Mesenchymal stem cell (in vitro differentiated cells and primary cell): ENCODE data around the gene DHCR24.
A peak's percentile ranks its signal among the peaks of the same experiment; 100 is the strongest.

Experiments
- DNase-seq: peaks from one replicate; pipeline ENCODE4 v3.0.0-alpha.2; 2013
- H2AFZ ChIP-seq: one replicate; pipeline ENCODE4 v1.6.1; 2013; ENCODE audit warnings: low read depth, mild to moderate bottlenecking, control low read depth, inconsistent platforms, low read length, moderate library complexity
- H2AK5ac ChIP-seq: 2 replicates; pipeline ENCODE4 v1.6.1; 2013; ENCODE audit warnings: low read length, moderate library complexity, mild to moderate bottlenecking, inconsistent platforms; ENCODE audit not compliant: severe bottlenecking
- H2BK120ac ChIP-seq: one replicate; pipeline ENCODE4 v1.6.1; 2013; ENCODE audit warnings: low read depth, mild to moderate bottlenecking, inconsistent platforms, low read length, moderate library complexity
- H2BK12ac ChIP-seq, 2 experiments: one replicate each; pipeline ENCODE4 v1.6.1; 2013; ENCODE audit warnings: inconsistent platforms in 2 of 2, low read length in 2 of 2, mild to moderate bottlenecking in 2 of 2, moderate library complexity in 2 of 2, control low read depth in 1 of 2
- H2BK15ac ChIP-seq: one replicate; pipeline ENCODE4 v1.6.1; 2013; ENCODE audit warnings: mild to moderate bottlenecking, low read depth, inconsistent platforms; ENCODE audit not compliant: poor library complexity, severe bottlenecking
- H2BK5ac ChIP-seq: 2 replicates; pipeline ENCODE4 v1.6.1; 2013; ENCODE audit warnings: low read depth, mild to moderate bottlenecking, low read length, control low read depth, inconsistent platforms; ENCODE audit not compliant: poor library complexity, severe bottlenecking
- H3K14ac ChIP-seq, 2 experiments: one replicate each; pipeline ENCODE4 v1.6.1; 2013; ENCODE audit warnings: inconsistent platforms in 2 of 2, low read length in 2 of 2, control low read depth in 1 of 2, mild to moderate bottlenecking in 1 of 2, moderate library complexity in 1 of 2
- H3K18ac ChIP-seq, 2 experiments: one replicate each; pipeline ENCODE4 v1.6.1; 2013; ENCODE audit warnings: inconsistent platforms in 2 of 2, low read length in 2 of 2, control low read depth in 1 of 2, low read depth in 1 of 2, mild to moderate bottlenecking in 1 of 2
- H3K23ac ChIP-seq, 2 experiments: one replicate each; pipeline ENCODE4 v1.6.1; 2013; ENCODE audit warnings: inconsistent platforms in 2 of 2, low read length in 2 of 2, mild to moderate bottlenecking in 2 of 2, moderate library complexity in 2 of 2, control low read depth in 1 of 2
- H3K27ac ChIP-seq: 2 replicates; pipeline ENCODE4 v1.5.1; 2013; ENCODE audit warnings: mild to moderate bottlenecking, moderate library complexity, low read length, control low read depth, inconsistent platforms; ENCODE audit not compliant: poor library complexity, severe bottlenecking
- H3K27me3 ChIP-seq, 2 experiments: 2 replicates each; pipeline versions ENCODE4 v1.6.1 to v1.7.0; 2013; ENCODE audit warnings: low read length in 2 of 2, mild to moderate bottlenecking in 2 of 2, moderate library complexity in 2 of 2, control low read depth in 1 of 2, inconsistent platforms in 1 of 2; ENCODE audit not compliant: control insufficient read depth in 1 of 2, insufficient read depth in 1 of 2
- H3K36me3 ChIP-seq, 2 experiments: 2 replicates each; pipeline versions ENCODE4 v1.6.1 to v1.7.0; 2013; ENCODE audit warnings: low read length in 2 of 2, control low read depth in 1 of 2, inconsistent platforms in 1 of 2, low read depth in 1 of 2, mild to moderate bottlenecking in 1 of 2; ENCODE audit not compliant: insufficient read depth in 2 of 2, control insufficient read depth in 1 of 2
- H3K4ac ChIP-seq, 2 experiments: one replicate each; pipeline ENCODE4 v1.6.1; 2013; ENCODE audit warnings: inconsistent platforms in 2 of 2, low read length in 2 of 2, mild to moderate bottlenecking in 2 of 2, moderate library complexity in 2 of 2, control low read depth in 1 of 2, low read depth in 1 of 2
- H3K4me1 ChIP-seq: 2 replicates; pipeline ENCODE4 v1.6.1; 2013; ENCODE audit warnings: low read depth, low read length, control low read depth; ENCODE audit not compliant: control insufficient read depth, insufficient read depth
- H3K4me2 ChIP-seq: 2 replicates; pipeline ENCODE4 v1.6.1; 2013; ENCODE audit warnings: low read length, mild to moderate bottlenecking, inconsistent platforms; ENCODE audit not compliant: poor library complexity, severe bottlenecking
- H3K4me3 ChIP-seq, 2 experiments: 2 replicates each; pipeline versions ENCODE4 v1.5.1 to v1.7.0; 2013; ENCODE audit warnings: low read length in 2 of 2, mild to moderate bottlenecking in 2 of 2, control low read depth in 1 of 2, low read depth in 1 of 2; ENCODE audit not compliant: insufficient read depth in 1 of 2
- H3K79me1 ChIP-seq: replicated peaks from 2 replicates; pipeline ENCODE4 v1.6.1; 2013; ENCODE audit warnings: mild to moderate bottlenecking, control low read depth, low read length, inconsistent platforms; ENCODE audit not compliant: poor library complexity, severe bottlenecking
- H3K9ac ChIP-seq: 2 replicates; pipeline ENCODE4 v1.7.0; 2013; ENCODE audit warnings: mild to moderate bottlenecking, low read length, moderate library complexity
- H3K9me3 ChIP-seq: 2 replicates; pipeline ENCODE4 v1.7.0; 2013; ENCODE audit warnings: mild to moderate bottlenecking, low read length; ENCODE audit not compliant: control insufficient read depth
- H4K8ac ChIP-seq: one replicate; pipeline ENCODE4 v1.6.1; 2013; ENCODE audit warnings: inconsistent platforms, mild to moderate bottlenecking, low read length, moderate library complexity
- H4K91ac ChIP-seq: one replicate; pipeline ENCODE4 v1.6.1; 2013; ENCODE audit warnings: mild to moderate bottlenecking, low read length, inconsistent platforms
- WGBS: methylation state at CpG from one replicate; pipeline ENCODE4 v1.1.7; 2013; ENCODE audit warnings: mixed read lengths; 5-methylcytosine and 5-hydroxymethylcytosine counted together

The DHCR24 gene

DNA sequence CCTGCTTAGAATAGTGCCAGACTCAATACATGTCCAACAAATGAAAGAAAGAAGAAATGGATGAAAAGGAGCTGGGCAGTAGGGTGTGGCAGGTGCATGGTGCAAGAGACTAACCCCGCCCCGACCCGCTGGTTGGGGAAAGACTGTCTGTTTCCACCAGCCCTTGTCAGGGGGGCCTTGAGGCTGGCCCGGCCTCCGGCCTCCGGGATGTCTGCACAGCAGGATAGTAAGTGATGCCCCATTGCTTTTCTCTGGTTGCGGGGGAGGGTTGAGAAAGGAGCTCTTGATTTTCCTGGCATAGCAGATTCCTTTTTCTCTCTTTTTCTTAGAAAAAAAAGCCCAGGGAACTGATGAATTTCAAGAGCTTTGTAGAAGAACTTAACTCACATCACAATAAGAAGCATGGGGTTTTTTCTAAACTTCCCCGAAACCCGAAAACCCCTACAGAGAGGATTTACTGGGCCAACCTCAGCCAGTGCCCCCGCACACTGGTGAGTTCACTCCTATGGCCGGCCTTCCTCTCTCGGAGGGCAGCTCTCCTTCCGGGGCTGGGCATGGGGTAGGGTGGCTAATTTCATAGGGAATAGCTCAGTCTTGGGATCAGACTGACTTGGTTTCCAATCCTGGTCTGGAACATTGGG is 73.4 kb downstream of the DHCR24 start:
- H2AK5ac ChIP-seq, result peak overlapping the region; percentile 50
- no peaks in the 10 kb centered on the region for H3K9me3 ChIP-seq
- H3K4me3 ChIP-seq, result no peak overlapping the region
- peaks cover 10% of the 10 kb centered on the region for H3K4me1 ChIP-seq
- H3K23ac ChIP-seq, result no peak overlapping the region
- no peaks in the 10 kb centered on the region for H3K79me1 ChIP-seq
- H3K14ac ChIP-seq, result no peak overlapping the region
- WGBS, result 49% methylated on average over 9 of the region's 13 CpGs
- H2AFZ ChIP-seq, result no peak overlapping the region
- no peak overlapping the region for H3K4me2 ChIP-seq
- no peak overlapping the region for H3K9ac ChIP-seq
- no peak overlapping the region for H3K18ac ChIP-seq
- no peak overlapping the region for H4K91ac ChIP-seq
- no peak overlapping the region for H3K27ac ChIP-seq
- no peak overlapping the region for H4K8ac ChIP-seq
- H2BK5ac ChIP-seq, result no peak overlapping the region
- no peak for DNase-seq
- H2BK120ac ChIP-seq, result no peak overlapping the region
- H3K4ac ChIP-seq, result no peak overlapping the region
- H2BK15ac ChIP-seq, result no peak overlapping the region
- H3K36me3 ChIP-seq, result no peaks in the 10 kb centered on the region
- H3K27me3 ChIP-seq, result peaks cover 11 to 24% of the 10 kb centered on the region in 2 experiments
- H2BK12ac ChIP-seq, result no peak overlapping the region

DNA sequence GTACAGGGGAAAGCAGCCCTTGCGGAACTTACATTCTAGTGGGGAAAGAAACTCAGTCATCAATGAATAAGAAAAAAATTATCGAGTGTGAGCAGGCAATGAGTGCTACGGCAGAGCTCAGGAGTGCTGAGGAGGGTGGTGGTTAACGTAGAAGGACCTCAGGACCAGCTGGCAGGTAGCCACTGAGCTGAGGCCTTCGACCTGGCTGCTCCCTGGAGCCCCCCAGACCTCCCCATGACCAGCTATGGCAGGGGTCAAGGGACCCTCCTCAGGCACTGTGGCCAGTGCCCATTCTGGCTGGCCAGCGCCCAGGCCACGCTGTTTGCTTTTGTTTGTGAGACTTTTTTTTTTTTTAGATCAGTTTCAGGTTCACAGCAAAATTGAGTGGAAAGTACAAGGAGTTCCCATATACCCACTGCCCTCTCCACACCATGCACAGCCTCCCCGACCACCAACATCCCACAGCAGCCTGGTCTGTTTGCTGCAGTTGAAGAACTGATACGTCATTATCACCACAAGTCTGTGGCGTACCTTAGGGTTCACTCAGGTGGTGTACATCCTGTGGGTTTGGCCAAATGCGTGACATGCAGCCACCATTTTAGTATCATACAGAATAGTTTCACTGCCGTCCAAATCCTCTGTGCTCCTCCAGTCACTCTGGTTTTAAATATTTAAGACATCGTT is 74.1 kb downstream of the DHCR24 start:
- Histone ChIP-seq H3K36me3 (no peaks in the 10 kb centered on the region), H3K18ac (no peak overlapping the region)
- WGBS, result 77% methylated on average over 11 of the region's 13 CpGs

DNA sequence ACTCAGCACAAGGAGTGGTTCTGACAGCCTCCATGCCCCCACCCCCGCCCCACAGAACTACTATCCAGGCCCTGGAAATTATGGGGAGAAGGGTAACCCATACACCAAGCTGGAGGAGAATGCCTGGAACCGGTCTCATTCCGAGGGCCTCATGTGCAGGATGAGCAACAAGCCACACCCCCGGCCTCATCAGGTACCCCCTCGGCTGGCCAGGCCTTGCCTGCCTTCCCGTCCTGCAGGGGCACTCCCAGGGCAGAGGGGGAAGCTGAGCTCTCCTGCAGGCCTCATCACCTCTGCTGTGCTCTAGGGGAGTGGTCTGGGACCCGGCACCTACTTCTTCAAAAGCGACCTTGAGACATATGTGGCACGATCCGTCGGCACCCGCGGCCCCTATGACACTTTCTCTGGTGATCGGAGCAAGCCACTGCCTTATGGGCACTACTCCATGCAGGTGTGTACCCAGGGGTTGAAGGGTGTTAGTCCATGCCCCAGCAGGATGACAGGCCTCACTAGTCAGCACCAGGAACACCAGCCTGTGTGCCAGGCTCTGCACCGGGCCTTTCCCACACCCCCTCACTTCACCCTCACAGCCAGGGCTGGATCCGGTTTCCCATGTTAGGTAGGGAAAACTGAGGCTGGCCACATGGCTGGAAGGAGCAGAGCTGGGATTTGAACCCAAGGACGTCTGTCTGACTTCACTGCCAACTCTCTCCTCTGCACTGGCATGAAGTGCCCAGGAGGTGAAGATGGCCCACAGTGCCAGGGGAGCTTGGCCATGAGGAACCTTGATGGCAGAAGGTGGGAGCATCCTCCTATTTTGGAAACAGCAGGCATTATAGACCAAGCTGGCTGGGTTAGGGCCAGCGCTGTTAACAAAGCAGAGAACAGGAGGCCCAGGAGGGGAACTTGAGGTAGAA is 75.0 kb downstream of the DHCR24 start:
- Histone ChIP-seq H3K4me2 (no peak overlapping the region), H2BK12ac (no peak overlapping the region), H3K27ac (no peak overlapping the region), H3K23ac (no peak overlapping the region), H2BK15ac (no peak overlapping the region), H2AK5ac (no peak overlapping the region), H4K8ac (no peak overlapping the region), H3K9ac (no peak overlapping the region), H3K4ac (no peak overlapping the region), H3K14ac (no peak overlapping the region), H3K79me1 (no peaks in the 10 kb centered on the region), H2BK5ac (no peak overlapping the region), H3K27me3 (peaks cover 11 to 22% of the 10 kb centered on the region in 2 experiments), H2AFZ (no peak overlapping the region), H3K18ac (no peak overlapping the region), H2BK120ac (no peak overlapping the region), H3K4me1 (peaks cover 12% of the 10 kb centered on the region), H3K9me3 (no peaks in the 10 kb centered on the region), H4K91ac (no peak overlapping the region), H3K4me3 (no peak overlapping the region), H3K36me3 (no peaks in the 10 kb centered on the region)
- no peak for DNase-seq
- WGBS, result 88% methylated on average over 16 of the region's 18 CpGs

More for the DNA sequence above, 74.1 kb downstream of the DHCR24 start:
- DNase-seq, result no peak
- H3K27me3 ChIP-seq, result peaks cover 11 to 24% of the 10 kb centered on the region in 2 experiments
- no peak overlapping the region for H3K23ac ChIP-seq
- H2BK12ac ChIP-seq, result no peak overlapping the region
- no peak overlapping the region for H2AK5ac ChIP-seq
- H3K14ac ChIP-seq, result no peak overlapping the region
- no peak overlapping the region for H2BK5ac ChIP-seq
- H3K9ac ChIP-seq, result no peak overlapping the region
- H2AFZ ChIP-seq, result no peak overlapping the region
- H3K79me1 ChIP-seq, result no peaks in the 10 kb centered on the region
- H3K4me1 ChIP-seq, result peaks cover 10% of the 10 kb centered on the region
- no peak overlapping the region for H4K8ac ChIP-seq
- H2BK120ac ChIP-seq, result no peak overlapping the region
- H3K27ac ChIP-seq, result no peak overlapping the region
- no peaks in the 10 kb centered on the region for H3K9me3 ChIP-seq
- no peak overlapping the region for H3K4me3 ChIP-seq
- H4K91ac ChIP-seq, result no peak overlapping the region
- no peak overlapping the region for H3K4ac ChIP-seq
- no peak overlapping the region for H3K4me2 ChIP-seq
- no peak overlapping the region for H2BK15ac ChIP-seq

DNA sequence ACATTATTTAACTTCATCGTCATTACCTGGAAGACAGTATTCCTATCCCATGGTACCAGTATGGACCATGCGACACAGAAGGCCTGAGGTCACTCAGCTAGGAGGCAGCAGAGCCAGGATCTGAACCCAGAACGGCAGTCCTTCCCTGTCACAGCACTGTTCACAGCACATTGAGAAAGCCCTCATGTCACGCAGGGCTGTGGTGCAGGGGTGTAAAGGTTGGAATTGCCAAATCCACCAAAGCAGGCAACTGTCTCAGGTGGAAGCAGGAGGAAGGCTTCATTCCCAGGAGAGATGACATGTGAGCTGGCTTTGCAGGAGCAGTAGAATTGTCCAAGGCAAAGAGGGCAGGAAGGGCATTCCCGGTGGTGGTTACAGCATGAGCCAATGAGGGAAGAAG is 75.9 kb downstream of the DHCR24 start:
- H2AK5ac ChIP-seq, result peak overlapping the region; percentile 17
- no peak overlapping the region for H4K91ac ChIP-seq
- H3K9ac ChIP-seq, result no peak overlapping the region
- peaks cover 12% of the 10 kb centered on the region for H3K4me1 ChIP-seq
- no peak overlapping the region for H2BK12ac ChIP-seq
- no peak overlapping the region for H2BK120ac ChIP-seq
- H4K8ac ChIP-seq, result no peak overlapping the region
- no peak overlapping the region for H2AFZ ChIP-seq
- no peak overlapping the region for H3K4me2 ChIP-seq
- H3K27ac ChIP-seq, result no peak overlapping the region
- H3K36me3 ChIP-seq, result no peaks in the 10 kb centered on the region
- no peak overlapping the region for H3K14ac ChIP-seq
- H3K4me3 ChIP-seq, result no peak overlapping the region
- H3K27me3 ChIP-seq, result peaks cover 11 to 14% of the 10 kb centered on the region in 2 experiments
- H3K4ac ChIP-seq, result no peak overlapping the region
- H3K9me3 ChIP-seq, result no peaks in the 10 kb centered on the region
- DNase-seq, result no peak
- 90% methylated on average over 5 of the region's 5 CpGs for WGBS
- H3K79me1 ChIP-seq, result no peaks in the 10 kb centered on the region
- no peak overlapping the region for H3K18ac ChIP-seq
- H2BK15ac ChIP-seq, result no peak overlapping the region
- H2BK5ac ChIP-seq, result no peak overlapping the region
- H3K23ac ChIP-seq, result no peak overlapping the region
